Sigmoid colon (tissue), 7 donors: ENCODE measurements around the gene WDFY4. TPM values are rescaled to one million over a fixed set of nuclear protein-coding genes. Genes with fewer than 3 reads are reported as not detected.

Experiments
- DNase-seq: peaks from one replicate; pipeline ENCODE4 v3.0.0-alpha.2; 2019
- H3K27ac ChIP-seq, 4 donors: fragments of 200-600 bp; sonication (generic); one replicate each; pipeline ENCODE4 v1.5.1; 2016 to 2019; ENCODE audit warnings: mild to moderate bottlenecking in 1 of 4
- H3K27me3 ChIP-seq, 3 donors: fragments of 200-600 bp; sonication (generic); one replicate each; pipeline ENCODE4 v1.5.1; 2019; ENCODE audit warnings: mild to moderate bottlenecking in 1 of 3
- H3K36me3 ChIP-seq, 4 donors: fragments of 200-600 bp; sonication (generic); one replicate each; pipeline ENCODE4 v1.5.1; 2016 to 2019
- H3K4me1 ChIP-seq, 4 donors: fragments of 200-600 bp; sonication (generic); one replicate each; pipeline ENCODE4 v1.5.1; 2017 to 2019
- H3K4me3 ChIP-seq, 4 donors: fragments of 200-600 bp; sonication (generic); one replicate each; pipeline ENCODE4 v1.5.1; 2017 to 2019; ENCODE audit warnings: mild to moderate bottlenecking in 2 of 4, moderate library complexity in 1 of 4
- H3K9me3 ChIP-seq, 4 donors: fragments of 200-600 bp in 3 of 4; sonication (generic) in 3 of 4; one replicate each; pipeline versions ENCODE4 v1.5.1 to v1.6.1; 2013 to 2019
- CTCF ChIP-seq, 4 experiments: fragments of 450-650 bp in 3 of 4; fragments of 200-600 bp in 1 of 4; IDR thresholded peaks; one replicate each; pipeline ENCODE4 v1.5.1; 2016 to 2019; ENCODE audit warnings: antibody characterized with exemption in 4 of 4, mild to moderate bottlenecking in 3 of 4, moderate library complexity in 2 of 4
- EP300 ChIP-seq, 4 donors: sonication (generic); formaldehyde crosslinking; IDR thresholded peaks; one replicate each; pipeline ENCODE4 v1.6.1; 2017; ENCODE audit warnings: antibody characterized with exemption in 4 of 4
- POLR2A ChIP-seq, 2 donors: fragments of 450-650 bp; IDR thresholded peaks; one replicate each; pipeline ENCODE4 v1.6.1; 2016; ENCODE audit warnings: antibody characterized with exemption in 2 of 2, mild to moderate bottlenecking in 2 of 2, moderate library complexity in 2 of 2
- POLR2AphosphoS5 ChIP-seq, 4 donors: sonication (generic); formaldehyde crosslinking; IDR thresholded peaks; one replicate each; pipeline ENCODE4 v1.6.1; 2017; ENCODE audit warnings: antibody characterized with exemption in 4 of 4
- WGBS, 2 donors: extraction: QIAGEN DNeasy Blood & Tissue Kit; methylation state at CpG; one replicate each; pipeline ENCODE4 v1.1.7; 2013; 5-methylcytosine and 5-hydroxymethylcytosine counted together
- intact Hi-C: fragments of 100-400 bp; cut with DNase I; formaldehyde crosslinking; loops from one replicate; pipeline ENCODE4 v1.15.1; 2023
- polyA plus RNA-seq, 3 donors: library from polyadenylated mRNA; stranded (reverse); fragments of 200-250 nt; gene quantifications; one replicate each; pipeline ENCODE4 v1.2.3, GENCODE V29; 2013
- total RNA-seq, 4 donors: library from RNA; depleted of rRNA; stranded (reverse); fragments of >200 nt; gene quantifications; one replicate each; pipeline ENCODE4 v1.1.0, GENCODE V29; 2016
- donor health status: healthy with polysubstance abuse.
- donor health status: Bipolar disorder and iron deficiency.
- donor health status: healthy.

WDFY4 gene
- total and polyA plus RNA-seq, 7 donors = 0.60 to 18.6 (median 2.5) TPM

- 90 to 95% methylated on average over 12 of the region's 12 CpGs for WGBS, 2 donors
- Histone ChIP-seq H3K27ac (no peak overlapping the region), H3K36me3 (no peaks in the 10 kb centered on the region), H3K4me3 (no peak overlapping the region), H3K4me1 (no peaks in the 10 kb centered on the region), H3K9me3 (no peaks in the 10 kb centered on the region), H3K27me3 (no peaks in the 10 kb centered on the region)
- intact Hi-C loops = no loop called here
- TF ChIP-seq CTCF (IDR thresholded peaks at IDR 0.05) (no peak), POLR2A (IDR thresholded peaks at IDR 0.05) (no peak), POLR2AphosphoS5 (IDR thresholded peaks at IDR 0.05) (no peak), EP300 (IDR thresholded peaks at IDR 0.05) (no peak)
- DNase-seq = no peak
Observed at GRCh38 chr10:48974510-48975156, 290.0 kb downstream of the WDFY4 start.

DNA sequence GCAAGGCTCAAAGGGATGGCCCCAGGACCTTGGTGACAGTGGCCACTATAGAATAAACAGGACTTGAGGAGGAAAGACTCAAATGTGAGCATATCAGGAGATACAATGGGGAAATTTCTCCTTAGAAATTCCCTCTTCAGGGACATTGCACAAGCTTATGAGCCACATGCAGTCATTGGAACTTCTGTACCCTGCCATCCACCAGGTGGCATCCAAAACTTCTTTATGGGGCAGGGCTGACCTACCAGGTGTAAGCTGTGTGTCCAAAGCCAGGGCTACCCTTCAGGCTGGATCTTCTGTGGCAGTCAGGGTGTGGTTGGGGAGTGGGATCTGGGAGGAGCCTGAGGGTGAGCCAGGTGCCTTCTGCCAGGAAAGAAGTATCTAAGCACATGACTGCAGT is 291.5 kb downstream of the WDFY4 start:
- no peak for TF ChIP-seq EP300 (IDR thresholded peaks at IDR 0.05)
- no peak for TF ChIP-seq POLR2A (IDR thresholded peaks at IDR 0.05)
- TF ChIP-seq CTCF (IDR thresholded peaks at IDR 0.05) = no peak
- no peak for TF ChIP-seq POLR2AphosphoS5 (IDR thresholded peaks at IDR 0.05)
- no peak for DNase-seq
- Histone ChIP-seq H3K9me3 (no peaks in the 10 kb centered on the region), H3K36me3 (no peaks in the 10 kb centered on the region), H3K27ac (no peak overlapping the region), H3K4me3 (no peak overlapping the region), H3K4me1 (peaks cover 0 to 1% (median 0%) of the 10 kb centered on the region in 4 donors), H3K27me3 (no peaks in the 10 kb centered on the region)
- intact Hi-C loops = no loop called here

- no peaks in the 10 kb centered on the region for H3K27me3 ChIP-seq
- 79 to 88% methylated on average over 5 of the region's 5 CpGs for WGBS, 2 donors
- TF ChIP-seq CTCF (IDR thresholded peaks at IDR 0.05) (no peak), POLR2A (IDR thresholded peaks at IDR 0.05) (no peak), EP300 (IDR thresholded peaks at IDR 0.05) (no peak), POLR2AphosphoS5 (IDR thresholded peaks at IDR 0.05) (no peak)
- intact Hi-C loops = no loop called here
- no peaks in the 10 kb centered on the region for H3K9me3 ChIP-seq
- DNase-seq = no peak
- H3K27ac ChIP-seq = no peak overlapping the region
- no peaks in the 10 kb centered on the region for H3K36me3 ChIP-seq
- peaks cover 0 to 5% (median 2%) of the 10 kb centered on the region in 4 donors for H3K4me1 ChIP-seq
- no peak overlapping the region for H3K4me3 ChIP-seq
Observed at GRCh38 chr10:48978318-48978717, 293.6 kb downstream of the WDFY4 start.

DNA sequence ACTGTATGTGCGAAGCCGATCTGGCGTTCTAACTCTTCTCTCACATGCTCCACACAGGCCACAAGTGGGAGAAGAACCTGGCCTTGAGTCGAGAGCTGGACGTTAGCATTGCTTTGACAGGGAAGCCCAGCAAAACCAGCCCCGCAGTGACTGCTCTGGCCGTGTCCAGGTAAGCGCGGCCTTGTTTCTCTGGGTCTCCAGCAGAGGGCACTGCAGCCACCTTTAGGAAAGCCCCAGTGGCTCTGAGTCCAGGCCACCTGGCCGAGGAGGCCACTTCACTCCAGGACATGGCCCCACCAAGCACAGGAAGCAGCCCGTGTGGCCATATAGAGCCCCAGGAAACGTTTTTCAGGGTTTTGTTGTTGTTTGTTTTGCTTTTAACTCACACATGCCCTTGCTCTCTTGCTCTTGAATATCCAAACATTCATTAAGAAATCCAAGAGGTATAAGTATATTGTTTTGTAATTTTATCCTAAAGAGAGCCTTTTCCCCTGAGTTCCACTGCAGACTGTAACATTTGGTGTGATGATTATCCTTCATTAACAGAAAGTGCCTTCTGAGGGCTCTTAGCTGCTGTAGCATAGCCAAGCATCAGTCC is 296.7 kb downstream of the WDFY4 start:
- H3K36me3 ChIP-seq = no peaks in the 10 kb centered on the region
- DNase-seq = no peak
- H3K27me3 ChIP-seq = no peaks in the 10 kb centered on the region
- intact Hi-C loops = loop anchor here (5.0 to 10.0 kb wide), 2 partner anchors 181 to 533 kb away; no protein-coding TSS in a partner anchor
- WGBS, 2 donors = 27 to 52% methylated on average over 12 of the region's 12 CpGs
- no peak for TF ChIP-seq POLR2A (IDR thresholded peaks at IDR 0.05)
- no peak for TF ChIP-seq EP300 (IDR thresholded peaks at IDR 0.05)
- no peak for TF ChIP-seq POLR2AphosphoS5 (IDR thresholded peaks at IDR 0.05)
- TF ChIP-seq CTCF (IDR thresholded peaks at IDR 0.05) = peak; percentile 22 to 85 (median 65)
- no peak overlapping the region for H3K4me3 ChIP-seq
- peaks cover 0 to 5% (median 2%) of the 10 kb centered on the region in 4 donors for H3K4me1 ChIP-seq
- no peaks in the 10 kb centered on the region for H3K9me3 ChIP-seq
- no peak overlapping the region for H3K27ac ChIP-seq
